HEK293 (cell line): Measurements from ENCODE around the gene MUC13.

Source experiments
- MEIS1 ChIP-seq: sonication (generic); formaldehyde crosslinking; IDR thresholded peaks from 2 replicates; pipeline ENCODE4 v1.8.1; 2022; ENCODE audit warnings: missing genetic modification reagents, mild to moderate bottlenecking, borderline replicate concordance
- ZBTB8A ChIP-seq: fragments of 450-650 bp; formaldehyde crosslinking; IDR thresholded peaks from 2 replicates; pipeline ENCODE4 v1.5.1; 2016; ENCODE audit warnings: missing biosample characterization, missing genetic modification characterization
- ZFP3 ChIP-seq: fragments of 450-650 bp; formaldehyde crosslinking; IDR thresholded peaks from 2 replicates; pipeline ENCODE4 v1.5.1; 2016; ENCODE audit warnings: low read depth, missing biosample characterization, missing genetic modification characterization
- ZNF169 ChIP-seq: fragments of 450-650 bp; formaldehyde crosslinking; IDR thresholded peaks from 2 replicates; pipeline ENCODE4 v1.5.1; 2016; ENCODE audit warnings: missing biosample characterization, missing genetic modification characterization
- ZNF19 ChIP-seq: fragments of 450-650 bp; formaldehyde crosslinking; IDR thresholded peaks from 2 replicates; pipeline ENCODE4; 2016; ENCODE audit warnings: missing biosample characterization, missing genetic modification characterization, low read depth
- ZNF202 ChIP-seq: fragments of 450-650 bp; formaldehyde crosslinking; IDR thresholded peaks from 2 replicates; pipeline ENCODE4 v1.5.1; 2016; ENCODE audit warnings: missing biosample characterization, missing genetic modification characterization, borderline replicate concordance
- ZNF214 ChIP-seq: fragments of 450-650 bp; formaldehyde crosslinking; IDR thresholded peaks from 2 replicates; pipeline ENCODE4 v1.5.1; 2017; ENCODE audit warnings: missing biosample characterization, mild to moderate bottlenecking, missing genetic modification characterization, borderline replicate concordance
- ZNF274 ChIP-seq, 2 experiments: fragments of 200-500 bp in 1 of 2; fragments of 450-650 bp in 1 of 2; sonication (Bioruptor generic) in 1 of 2; formaldehyde crosslinking in 1 of 2; IDR thresholded peaks; 2 replicates each; pipeline versions ENCODE4 v1.5.1 to v1.6.1; 2014 to 2016; ENCODE audit warnings: borderline replicate concordance in 1 of 2, inconsistent platforms in 1 of 2, low read length in 1 of 2, missing biosample characterization in 1 of 2, missing genetic modification characterization in 1 of 2
- ZNF292 ChIP-seq: fragments of 450-650 bp; formaldehyde crosslinking; IDR thresholded peaks from 2 replicates; pipeline ENCODE4 v1.5.1; 2016; ENCODE audit warnings: low read depth, missing biosample characterization, missing genetic modification characterization, borderline replicate concordance
- ZNF354C ChIP-seq: fragments of 450-650 bp; formaldehyde crosslinking; IDR thresholded peaks from 2 replicates; pipeline ENCODE4 v1.5.1; 2016; ENCODE audit warnings: missing biosample characterization, missing genetic modification characterization, low read depth, borderline replicate concordance
- ZNF37A ChIP-seq: fragments of 450-650 bp; IDR thresholded peaks from 2 replicates; pipeline ENCODE4 v1.5.1; 2018; ENCODE audit warnings: missing biosample characterization, missing genetic modification characterization
- ZNF416 ChIP-seq: fragments of 450-650 bp; formaldehyde crosslinking; IDR thresholded peaks from 2 replicates; pipeline ENCODE4 v1.5.1; 2016; ENCODE audit warnings: missing biosample characterization, missing genetic modification characterization
- ZNF423 ChIP-seq: fragments of 450-650 bp; formaldehyde crosslinking; IDR thresholded peaks from 2 replicates; pipeline ENCODE4 v1.5.1; 2016; ENCODE audit warnings: missing biosample characterization, missing genetic modification characterization
- ZNF473 ChIP-seq: fragments of 450-650 bp; formaldehyde crosslinking; IDR thresholded peaks from 2 replicates; pipeline ENCODE4 v1.5.1; 2017; ENCODE audit warnings: missing biosample characterization, missing genetic modification characterization
- ZNF510 ChIP-seq: fragments of 450-650 bp; formaldehyde crosslinking; IDR thresholded peaks from 2 replicates; pipeline ENCODE4 v1.5.1; 2018; ENCODE audit warnings: mild to moderate bottlenecking, missing genetic modification characterization, missing biosample characterization; ENCODE audit not compliant: insufficient replicate concordance
- ZNF513 ChIP-seq: fragments of 450-650 bp; IDR thresholded peaks from 2 replicates; pipeline ENCODE4 v1.5.1; 2018; ENCODE audit warnings: missing biosample characterization, missing genetic modification characterization
- ZNF514 ChIP-seq: fragments of 450-650 bp; formaldehyde crosslinking; IDR thresholded peaks from 2 replicates; pipeline ENCODE4 v1.5.1; 2016; ENCODE audit warnings: missing biosample characterization, missing genetic modification characterization
- ZNF544 ChIP-seq: fragments of 450-650 bp; formaldehyde crosslinking; IDR thresholded peaks from 2 replicates; pipeline ENCODE4 v1.5.0; 2017; ENCODE audit warnings: missing biosample characterization, missing genetic modification characterization
- ZNF596 ChIP-seq: fragments of 450-650 bp; IDR thresholded peaks from 2 replicates; pipeline ENCODE4 v1.5.0; 2018; ENCODE audit warnings: missing biosample characterization, mild to moderate bottlenecking, missing genetic modification characterization, moderate library complexity
- ZNF629 ChIP-seq: fragments of 450-650 bp; formaldehyde crosslinking; IDR thresholded peaks from 2 replicates; pipeline ENCODE4 v1.5.1; 2017; ENCODE audit warnings: missing biosample characterization, missing genetic modification characterization
- ZNF660 ChIP-seq: fragments of 450-650 bp; IDR thresholded peaks from 2 replicates; pipeline ENCODE4 v1.5.1; 2018; ENCODE audit warnings: missing biosample characterization, mild to moderate bottlenecking, missing genetic modification characterization
- TF ChIP-seq, protein P1 (sequence below): IDR thresholded peaks from 2 replicates; pipeline ENCODE4 v1.6.1; 2011; ENCODE audit warnings: mild to moderate bottlenecking, low read depth, low read length, borderline replicate concordance
- TF ChIP-seq, protein P2 (sequence below): fragments of 450-650 bp; IDR thresholded peaks from 2 replicates; pipeline ENCODE4 v1.5.1; 2018; ENCODE audit warnings: missing biosample characterization, mild to moderate bottlenecking, missing genetic modification characterization
- TF ChIP-seq, protein P3 (sequence below): fragments of 450-650 bp; formaldehyde crosslinking; IDR thresholded peaks from 2 replicates; pipeline ENCODE4 v1.5.1; 2016; ENCODE audit warnings: missing biosample characterization, missing genetic modification characterization
- TF ChIP-seq, protein P4 (sequence below): fragments of 450-650 bp; formaldehyde crosslinking; IDR thresholded peaks from 2 replicates; pipeline ENCODE4 v1.5.1; 2016; ENCODE audit warnings: missing biosample characterization, missing genetic modification characterization
- TF ChIP-seq, protein P5 (sequence below): fragments of 450-650 bp; formaldehyde crosslinking; IDR thresholded peaks from 2 replicates; pipeline ENCODE4 v1.5.1; 2016; ENCODE audit warnings: missing biosample characterization, missing genetic modification characterization, borderline replicate concordance

Gene MUC13

GRCh38 chr3:124887177-124887931 lies 47.2 kb downstream of the MUC13 start, which contains the start of gene ITGB5 (continued):
- TF ChIP-seq ZNF510 (tag by site-specific recombination) (no peak), ZNF596 (tag by site-specific recombination) (no peak), ZFP3 (tag by site-specific recombination) (no peak), ZNF354C (no peak), ZNF37A (tag by site-specific recombination) (no peak), MEIS1 (no peak), ZNF423 (tag by site-specific recombination) (no peak), ZNF292 (no peak), ZNF202 (tag by site-specific recombination) (no peak), ZNF660 (tag by site-specific recombination) (peak; percentile 71), ZNF19 (tag by site-specific recombination) (no peak), ZBTB8A (tag by site-specific recombination) (peak; percentile 85), ZNF416 (tag by site-specific recombination) (no peak), ZNF169 (no peak), ZNF274 (IDR thresholded peaks at IDR 0.05; ENCODE audit: low read length) (no peak), ZNF274 (tag by site-specific recombination; IDR thresholded peaks at IDR 0.05; ENCODE audit: borderline replicate concordance) (no peak), ZNF514 (tag by site-specific recombination) (no peak), ZNF544 (tag by site-specific recombination) (no peak), ZNF513 (tag by site-specific recombination) (no peak), ZNF629 (tag by site-specific recombination) (0 out of 2 replicates have a peak, but pooled peaks have one; percentile 52), ZNF473 (tag by site-specific recombination) (no peak), ZNF214 (tag by site-specific recombination) (no peak)
- TF ChIP-seq, protein P1, sequence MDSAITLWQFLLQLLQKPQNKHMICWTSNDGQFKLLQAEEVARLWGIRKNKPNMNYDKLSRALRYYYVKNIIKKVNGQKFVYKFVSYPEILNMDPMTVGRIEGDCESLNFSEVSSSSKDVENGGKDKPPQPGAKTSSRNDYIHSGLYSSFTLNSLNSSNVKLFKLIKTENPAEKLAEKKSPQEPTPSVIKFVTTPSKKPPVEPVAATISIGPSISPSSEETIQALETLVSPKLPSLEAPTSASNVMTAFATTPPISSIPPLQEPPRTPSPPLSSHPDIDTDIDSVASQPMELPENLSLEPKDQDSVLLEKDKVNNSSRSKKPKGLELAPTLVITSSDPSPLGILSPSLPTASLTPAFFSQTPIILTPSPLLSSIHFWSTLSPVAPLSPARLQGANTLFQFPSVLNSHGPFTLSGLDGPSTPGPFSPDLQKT: no peak
- TF ChIP-seq, protein P2, sequence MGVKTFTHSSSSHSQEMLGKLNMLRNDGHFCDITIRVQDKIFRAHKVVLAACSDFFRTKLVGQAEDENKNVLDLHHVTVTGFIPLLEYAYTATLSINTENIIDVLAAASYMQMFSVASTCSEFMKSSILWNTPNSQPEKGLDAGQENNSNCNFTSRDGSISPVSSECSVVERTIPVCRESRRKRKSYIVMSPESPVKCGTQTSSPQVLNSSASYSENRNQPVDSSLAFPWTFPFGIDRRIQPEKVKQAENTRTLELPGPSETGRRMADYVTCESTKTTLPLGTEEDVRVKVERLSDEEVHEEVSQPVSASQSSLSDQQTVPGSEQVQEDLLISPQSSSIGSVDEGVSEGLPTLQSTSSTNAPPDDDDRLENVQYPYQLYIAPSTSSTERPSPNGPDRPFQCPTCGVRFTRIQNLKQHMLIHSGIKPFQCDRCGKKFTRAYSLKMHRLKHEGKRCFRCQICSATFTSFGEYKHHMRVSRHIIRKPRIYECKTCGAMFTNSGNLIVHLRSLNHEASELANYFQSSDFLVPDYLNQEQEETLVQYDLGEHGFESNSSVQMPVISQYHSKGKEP (tag by site-specific recombination): no peak
- TF ChIP-seq, protein P3, sequence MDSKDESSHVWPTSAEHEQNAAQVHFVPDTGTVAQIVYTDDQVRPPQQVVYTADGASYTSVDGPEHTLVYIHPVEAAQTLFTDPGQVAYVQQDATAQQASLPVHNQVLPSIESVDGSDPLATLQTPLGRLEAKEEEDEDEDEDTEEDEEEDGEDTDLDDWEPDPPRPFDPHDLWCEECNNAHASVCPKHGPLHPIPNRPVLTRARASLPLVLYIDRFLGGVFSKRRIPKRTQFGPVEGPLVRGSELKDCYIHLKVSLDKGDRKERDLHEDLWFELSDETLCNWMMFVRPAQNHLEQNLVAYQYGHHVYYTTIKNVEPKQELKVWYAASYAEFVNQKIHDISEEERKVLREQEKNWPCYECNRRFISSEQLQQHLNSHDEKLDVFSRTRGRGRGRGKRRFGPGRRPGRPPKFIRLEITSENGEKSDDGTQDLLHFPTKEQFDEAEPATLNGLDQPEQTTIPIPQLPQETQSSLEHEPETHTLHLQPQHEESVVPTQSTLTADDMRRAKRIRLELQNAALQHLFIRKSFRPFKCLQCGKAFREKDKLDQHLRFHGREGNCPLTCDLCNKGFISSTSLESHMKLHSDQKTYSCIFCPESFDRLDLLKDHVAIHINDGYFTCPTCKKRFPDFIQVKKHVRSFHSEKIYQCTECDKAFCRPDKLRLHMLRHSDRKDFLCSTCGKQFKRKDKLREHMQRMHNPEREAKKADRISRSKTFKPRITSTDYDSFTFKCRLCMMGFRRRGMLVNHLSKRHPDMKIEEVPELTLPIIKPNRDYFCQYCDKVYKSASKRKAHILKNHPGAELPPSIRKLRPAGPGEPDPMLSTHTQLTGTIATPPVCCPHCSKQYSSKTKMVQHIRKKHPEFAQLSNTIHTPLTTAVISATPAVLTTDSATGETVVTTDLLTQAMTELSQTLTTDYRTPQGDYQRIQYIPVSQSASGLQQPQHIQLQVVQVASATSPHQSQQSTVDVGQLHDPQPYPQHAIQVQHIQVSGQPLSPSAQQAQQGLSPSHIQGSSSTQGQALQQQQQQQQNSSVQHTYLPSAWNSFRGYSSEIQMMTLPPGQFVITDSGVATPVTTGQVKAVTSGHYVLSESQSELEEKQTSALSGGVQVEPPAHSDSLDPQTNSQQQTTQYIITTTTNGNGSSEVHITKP (tag by site-specific recombination): peak; percentile 84
- TF ChIP-seq, protein P4, sequence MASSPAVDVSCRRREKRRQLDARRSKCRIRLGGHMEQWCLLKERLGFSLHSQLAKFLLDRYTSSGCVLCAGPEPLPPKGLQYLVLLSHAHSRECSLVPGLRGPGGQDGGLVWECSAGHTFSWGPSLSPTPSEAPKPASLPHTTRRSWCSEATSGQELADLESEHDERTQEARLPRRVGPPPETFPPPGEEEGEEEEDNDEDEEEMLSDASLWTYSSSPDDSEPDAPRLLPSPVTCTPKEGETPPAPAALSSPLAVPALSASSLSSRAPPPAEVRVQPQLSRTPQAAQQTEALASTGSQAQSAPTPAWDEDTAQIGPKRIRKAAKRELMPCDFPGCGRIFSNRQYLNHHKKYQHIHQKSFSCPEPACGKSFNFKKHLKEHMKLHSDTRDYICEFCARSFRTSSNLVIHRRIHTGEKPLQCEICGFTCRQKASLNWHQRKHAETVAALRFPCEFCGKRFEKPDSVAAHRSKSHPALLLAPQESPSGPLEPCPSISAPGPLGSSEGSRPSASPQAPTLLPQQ (tag by site-specific recombination): peak; percentile 60; the same call in 1 of the 2 replicates
- TF ChIP-seq, protein P5, sequence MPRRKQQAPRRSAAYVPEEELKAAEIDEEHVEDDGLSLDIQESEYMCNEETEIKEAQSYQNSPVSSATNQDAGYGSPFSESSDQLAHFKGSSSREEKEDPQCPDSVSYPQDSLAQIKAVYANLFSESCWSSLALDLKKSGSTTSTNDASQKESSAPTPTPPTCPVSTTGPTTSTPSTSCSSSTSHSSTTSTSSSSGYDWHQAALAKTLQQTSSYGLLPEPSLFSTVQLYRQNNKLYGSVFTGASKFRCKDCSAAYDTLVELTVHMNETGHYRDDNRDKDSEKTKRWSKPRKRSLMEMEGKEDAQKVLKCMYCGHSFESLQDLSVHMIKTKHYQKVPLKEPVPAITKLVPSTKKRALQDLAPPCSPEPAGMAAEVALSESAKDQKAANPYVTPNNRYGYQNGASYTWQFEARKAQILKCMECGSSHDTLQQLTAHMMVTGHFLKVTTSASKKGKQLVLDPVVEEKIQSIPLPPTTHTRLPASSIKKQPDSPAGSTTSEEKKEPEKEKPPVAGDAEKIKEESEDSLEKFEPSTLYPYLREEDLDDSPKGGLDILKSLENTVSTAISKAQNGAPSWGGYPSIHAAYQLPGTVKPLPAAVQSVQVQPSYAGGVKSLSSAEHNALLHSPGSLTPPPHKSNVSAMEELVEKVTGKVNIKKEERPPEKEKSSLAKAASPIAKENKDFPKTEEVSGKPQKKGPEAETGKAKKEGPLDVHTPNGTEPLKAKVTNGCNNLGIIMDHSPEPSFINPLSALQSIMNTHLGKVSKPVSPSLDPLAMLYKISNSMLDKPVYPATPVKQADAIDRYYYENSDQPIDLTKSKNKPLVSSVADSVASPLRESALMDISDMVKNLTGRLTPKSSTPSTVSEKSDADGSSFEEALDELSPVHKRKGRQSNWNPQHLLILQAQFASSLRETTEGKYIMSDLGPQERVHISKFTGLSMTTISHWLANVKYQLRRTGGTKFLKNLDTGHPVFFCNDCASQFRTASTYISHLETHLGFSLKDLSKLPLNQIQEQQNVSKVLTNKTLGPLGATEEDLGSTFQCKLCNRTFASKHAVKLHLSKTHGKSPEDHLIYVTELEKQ (tag by site-specific recombination): no peak
